BE2C (cell line): ENCODE measurements around the gene PFKFB3.

Source experiments
- DNase-seq: peaks from one replicate; pipeline ENCODE4 v3.0.0-alpha.2; 2020
- H3K27me3 ChIP-seq: fragments of 250-450 bp; sonication (Bioruptor Pico); 2 replicates; pipeline ENCODE4 v1.5.1; 2020; ENCODE audit warnings: mild to moderate bottlenecking
- H3K36me3 ChIP-seq: fragments of 250-450 bp; sonication (Bioruptor Pico); 2 replicates; pipeline ENCODE4 v1.5.1; 2020; ENCODE audit warnings: mild to moderate bottlenecking
- H3K4me1 ChIP-seq: fragments of 250-450 bp; sonication (Bioruptor Pico); 2 replicates; pipeline ENCODE4 v1.5.1; 2020
- H3K4me3 ChIP-seq: 2 replicates; pipeline ENCODE4 v1.5.1; 2011; ENCODE audit warnings: low read depth, low read length
- H3K9me3 ChIP-seq: fragments of 250-450 bp; sonication (Bioruptor Pico); 2 replicates; pipeline ENCODE4 v1.5.1; 2020
- CTCF ChIP-seq: IDR thresholded peaks from 2 replicates; pipeline ENCODE4 v1.5.1; 2012; ENCODE audit warnings: mild to moderate bottlenecking, low read depth, low read length

The PFKFB3 gene

GRCh38 chr10:6231730-6232129, 29.0 kb downstream of the PFKFB3 start:
- Histone ChIP-seq H3K36me3 (no peaks in the 10 kb centered on the region), H3K27me3 (no peaks in the 10 kb centered on the region), H3K4me1 (0 out of 2 replicates have a peak, but pooled peaks cover 4% of the 10 kb centered on the region), H3K9me3 (no peaks in the 10 kb centered on the region), H3K4me3 (no peak overlapping the region)
- DNase-seq: no peak
- TF ChIP-seq CTCF: no peak

GRCh38 chr10:6232225-6232807, 29.6 kb downstream of the PFKFB3 start:
- H3K36me3 ChIP-seq: no peaks in the 10 kb centered on the region
- no peaks in the 10 kb centered on the region for H3K9me3 ChIP-seq
- H3K27me3 ChIP-seq: no peaks in the 10 kb centered on the region
- H3K4me1 ChIP-seq: 0 out of 2 replicates have a peak, but pooled peaks cover 4% of the 10 kb centered on the region
- no peak for DNase-seq
- no peak for TF ChIP-seq CTCF
- H3K4me3 ChIP-seq: no peak overlapping the region

- TF ChIP-seq CTCF: no peak
- no peaks in the 10 kb centered on the region for H3K9me3 ChIP-seq
- no peaks in the 10 kb centered on the region for H3K36me3 ChIP-seq
- 0 out of 2 replicates have a peak, but pooled peaks cover under 1% of the 10 kb centered on the region for H3K4me1 ChIP-seq
- H3K4me3 ChIP-seq: no peak overlapping the region
- H3K27me3 ChIP-seq: no peaks in the 10 kb centered on the region
- no peak for DNase-seq
These were observed 30.4 kb downstream of the PFKFB3 start for GRCh38 chr10:6232846-6233724.

GRCh38 chr10:6233725-6234277, 31.1 kb downstream of the PFKFB3 start:
- no peak for TF ChIP-seq CTCF
- Histone ChIP-seq H3K9me3 (no peaks in the 10 kb centered on the region), H3K27me3 (no peaks in the 10 kb centered on the region), H3K4me1 (no peaks in the 10 kb centered on the region), H3K4me3 (no peak overlapping the region), H3K36me3 (no peaks in the 10 kb centered on the region)
- DNase-seq: no peak

- no peak overlapping the region for H3K4me3 ChIP-seq
- no peaks in the 10 kb centered on the region for H3K36me3 ChIP-seq
- DNase-seq: no peak
- no peaks in the 10 kb centered on the region for H3K27me3 ChIP-seq
- H3K4me1 ChIP-seq: no peaks in the 10 kb centered on the region
- H3K9me3 ChIP-seq: no peaks in the 10 kb centered on the region
- TF ChIP-seq CTCF: no peak
These were observed 31.6 kb downstream of the PFKFB3 start for GRCh38 chr10:6234371-6234770.
